HuH-7 (cell line): ENCODE data around the gene LILRB4.
"Not testable (repeated sequence)": the region's sequence is repeated elsewhere in the genome, so short reads cannot be mapped to it uniquely, and the experiment has no call there.

Source experiments
- DNase-seq: peaks from one replicate; pipeline ENCODE4 v3.0.0; 2011; ENCODE audit warnings: low spot score

The LILRB4 gene

GRCh38 chr19:54694648-54695047 is 31.9 kb downstream of the LILRB4 start:
- no peak for DNase-seq

GRCh38 chr19:54696117-54696548 is 33.3 kb downstream of the LILRB4 start:
- DNase-seq = no peak

GRCh38 chr19:54696766-54697165 is 34.0 kb downstream of the LILRB4 start:
- DNase-seq = no peak

GRCh38 chr19:54697716-54698115 is 34.9 kb downstream of the LILRB4 start:
- not testable (repeated sequence) for DNase-seq

- DNase-seq = no peak
These were observed 42.1 kb downstream of the LILRB4 start for GRCh38 chr19:54704928-54705327.

- no peak for DNase-seq
These were observed 45.2 kb downstream of the LILRB4 start for GRCh38 chr19:54707962-54708361.

GRCh38 chr19:54708781-54709180 is 46.0 kb downstream of the LILRB4 start:
- no peak for DNase-seq

- DNase-seq = no peak
These were observed 46.6 kb downstream of the LILRB4 start for GRCh38 chr19:54709212-54709948.

GRCh38 chr19:54709956-54710355 is 47.2 kb downstream of the LILRB4 start:
- not testable (repeated sequence) for DNase-seq
